Activated T-cell treated with anti-CD3 and anti-CD28 coated beads, Interleukin-2, amount 50 U/mL, for 48 hours (primary cell): Measurements from ENCODE around the gene NLGN3.
A peak's percentile ranks its signal among the peaks of the same experiment; 100 is the strongest.

Source experiments
- DNase-seq, 2 experiments: peaks; one replicate each; pipeline ENCODE4 v3.0.0-alpha.2; 2020

The NLGN3 gene

GRCh38 chrX:71118985-71119535 is 25.6 kb upstream of the NLGN3 start:
- no peak for DNase-seq

GRCh38 chrX:71128166-71128833 is 16.3 kb upstream of the NLGN3 start:
- DNase-seq: no peak

GRCh38 chrX:71128915-71129765 is 15.5 kb upstream of the NLGN3 start:
- peak; percentile 85 to 87 for DNase-seq

- no peak for DNase-seq
Measured at GRCh38 chrX:71131510-71131909, 13.1 kb upstream of the NLGN3 start.

GRCh38 chrX:71140440-71140839 is 4.2 kb upstream of the NLGN3 start:
- no peak for DNase-seq

GRCh38 chrX:71143508-71143907 is 1.1 kb upstream of the NLGN3 start:
- no peak for DNase-seq

GRCh38 chrX:71147496-71148277 is 3.0 kb downstream of the NLGN3 start:
- DNase-seq: no peak

- DNase-seq: no peak
Measured at GRCh38 chrX:71148278-71148663, 3.6 kb downstream of the NLGN3 start.

- DNase-seq: no peak
Measured at GRCh38 chrX:71151366-71151765, 6.7 kb downstream of the NLGN3 start.

- no peak for DNase-seq
Measured at GRCh38 chrX:71154196-71154595, 9.6 kb downstream of the NLGN3 start.

- DNase-seq: no peak
Measured at GRCh38 chrX:71154641-71155040, 10.0 kb downstream of the NLGN3 start.

- no peak for DNase-seq
Measured at GRCh38 chrX:71158603-71159002, 14.0 kb downstream of the NLGN3 start.

GRCh38 chrX:71159335-71159734 is 14.7 kb downstream of the NLGN3 start:
- no peak for DNase-seq

GRCh38 chrX:71160475-71160874 is 15.8 kb downstream of the NLGN3 start:
- no peak for DNase-seq

GRCh38 chrX:71162981-71163380 is 18.3 kb downstream of the NLGN3 start:
- DNase-seq: no peak

GRCh38 chrX:71164071-71164470 is 19.4 kb downstream of the NLGN3 start:
- no peak for DNase-seq

- no peak for DNase-seq
Measured at GRCh38 chrX:71166461-71166860, 21.8 kb downstream of the NLGN3 start.

- DNase-seq: no peak
Measured at GRCh38 chrX:71167031-71167781, 22.6 kb downstream of the NLGN3 start.

- DNase-seq: no peak
Measured at GRCh38 chrX:71168134-71168533, 23.5 kb downstream of the NLGN3 start.

- no peak for DNase-seq
Measured at GRCh38 chrX:71169586-71169985, 24.9 kb downstream of the NLGN3 start.

- DNase-seq: no peak
Measured at GRCh38 chrX:71170660-71171059, 26.0 kb downstream of the NLGN3 start.

- no peak for DNase-seq
Measured at GRCh38 chrX:71171110-71171801, 26.6 kb downstream of the NLGN3 start.
